GM18873 (cell line): ENCODE measurements around the gene KIAA1549.
"Not testable (repeated sequence)": the region's sequence is repeated elsewhere in the genome, so short reads cannot be mapped to it uniquely, and the experiment has no call there.

Experiments used
- ATAC-seq: cut with Tn5 transposase; IDR thresholded peaks from one replicate; pipeline ENCODE4 v1.9.1; 2021; ENCODE audit warnings: mild to moderate bottlenecking, moderate library complexity, moderate number of reproducible peaks; ENCODE audit not compliant: unreplicated experiment, low FRiP score

Gene KIAA1549

DNA sequence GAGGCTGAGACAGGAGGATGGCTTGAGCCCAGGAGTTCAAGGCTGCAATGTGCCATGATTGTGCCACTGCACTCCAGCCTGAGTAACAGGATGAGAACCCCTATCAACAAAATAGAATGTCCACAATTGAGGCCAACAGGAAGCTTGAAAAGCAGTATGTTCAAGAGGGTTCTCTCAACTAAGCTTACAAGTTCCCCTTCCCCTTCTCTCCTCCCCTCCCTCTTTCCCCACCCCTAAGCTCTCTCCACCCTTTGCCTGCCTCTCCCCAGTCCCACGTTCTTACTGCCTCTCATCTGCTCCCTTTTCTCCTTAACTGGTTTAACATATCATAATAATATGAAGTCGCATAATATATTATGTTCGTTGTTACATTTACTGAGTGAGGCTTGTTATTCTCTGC, 35.4 kb downstream of the KIAA1549 start:
- no peak for ATAC-seq

DNA sequence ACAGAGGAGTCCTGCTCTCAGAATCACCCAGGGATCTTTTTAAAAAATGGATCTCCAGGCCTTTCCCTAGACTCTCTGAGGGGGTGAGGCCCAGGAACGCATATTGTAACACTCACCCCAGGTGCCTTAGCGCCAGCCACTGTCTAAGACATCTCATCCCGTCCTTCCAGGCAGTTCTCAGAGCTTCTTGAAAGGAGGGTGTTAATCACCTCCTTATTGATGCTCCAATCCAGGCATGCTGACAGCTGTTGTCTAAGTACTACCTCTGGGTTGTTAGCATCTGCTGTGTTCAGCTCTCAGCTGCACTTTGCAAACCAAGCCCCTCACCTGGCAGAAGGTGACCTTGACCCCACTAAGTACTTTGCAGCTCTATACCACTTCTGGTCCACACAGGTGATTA, 36.0 kb downstream of the KIAA1549 start:
- no peak for ATAC-seq

DNA sequence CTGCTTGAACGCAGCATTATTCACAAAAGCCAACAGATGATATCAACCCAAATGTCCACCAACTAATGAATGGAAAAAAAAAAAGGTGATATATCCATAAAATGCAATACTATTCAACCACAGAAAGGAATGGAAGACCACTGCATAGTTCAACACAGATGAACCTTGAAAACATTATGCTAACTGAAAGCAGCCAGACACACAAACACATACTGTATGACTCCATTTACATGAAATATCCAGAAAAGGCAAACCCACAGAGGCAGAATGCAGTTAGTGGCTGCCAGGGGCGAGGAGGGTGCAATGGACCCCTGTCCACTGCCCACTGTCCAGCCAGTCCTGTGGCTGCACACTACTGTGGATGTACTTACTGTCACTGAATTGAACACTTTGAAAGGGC, 36.6 kb downstream of the KIAA1549 start:
- ATAC-seq: no peak

DNA sequence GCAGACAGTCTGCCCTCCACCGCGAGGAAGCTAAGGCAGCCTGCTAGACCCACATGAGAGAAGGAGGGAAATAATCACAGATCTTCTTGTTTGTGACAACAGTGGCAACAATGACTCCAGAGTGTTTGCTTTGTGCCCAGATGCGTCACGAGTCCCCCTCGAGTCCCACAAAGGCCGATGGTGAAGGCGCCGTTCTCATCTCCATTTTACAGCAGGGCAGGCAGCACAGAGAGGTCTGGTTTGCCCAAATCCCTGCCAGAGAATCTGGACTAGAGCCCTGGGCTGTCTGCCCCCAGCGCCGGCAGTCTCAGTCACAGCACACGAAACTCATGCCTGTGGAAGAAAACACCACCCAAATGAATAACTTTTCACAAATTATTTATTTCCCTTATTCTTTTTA, 38.1 kb downstream of the KIAA1549 start:
- ATAC-seq: no peak

DNA sequence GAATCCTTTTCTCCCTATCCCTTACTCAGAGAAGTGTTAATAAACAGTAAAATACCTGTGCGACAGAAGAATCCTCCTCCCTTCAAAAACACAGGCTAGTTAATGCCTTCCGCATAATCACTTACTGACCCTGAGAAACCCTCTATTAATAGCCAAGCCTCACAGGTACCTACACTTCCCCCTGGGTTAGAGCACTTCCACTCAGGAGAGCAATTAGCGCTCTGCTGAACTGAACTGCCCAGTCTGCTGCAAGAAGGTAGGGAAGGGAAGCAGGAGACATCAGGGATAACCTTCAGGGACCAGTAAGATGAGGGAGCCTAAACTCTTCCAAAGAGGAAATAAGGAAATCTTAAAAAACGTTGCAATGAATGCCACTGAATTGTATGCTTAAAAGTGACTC, 39.6 kb downstream of the KIAA1549 start:
- ATAC-seq: no peak

DNA sequence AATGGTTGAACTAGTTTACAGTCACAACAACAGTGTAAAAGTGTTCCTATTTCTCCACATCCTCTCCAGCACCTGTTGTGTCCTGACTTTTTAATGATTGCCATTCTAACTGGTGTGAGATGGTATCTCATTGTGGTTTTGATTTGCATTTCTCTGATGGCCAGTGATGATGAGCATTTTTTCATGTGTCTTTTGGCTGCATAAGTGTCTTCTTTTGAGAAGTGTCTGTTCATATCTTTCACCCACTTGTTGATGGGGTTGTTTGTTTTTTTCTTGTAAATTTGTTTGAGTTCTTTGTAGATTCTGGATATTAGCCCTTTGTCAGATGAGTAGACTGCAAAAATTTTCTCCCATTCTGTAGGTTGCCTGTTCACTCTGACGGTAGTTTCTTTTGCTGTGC, 40.6 kb downstream of the KIAA1549 start:
- ATAC-seq: not testable (repeated sequence)

DNA sequence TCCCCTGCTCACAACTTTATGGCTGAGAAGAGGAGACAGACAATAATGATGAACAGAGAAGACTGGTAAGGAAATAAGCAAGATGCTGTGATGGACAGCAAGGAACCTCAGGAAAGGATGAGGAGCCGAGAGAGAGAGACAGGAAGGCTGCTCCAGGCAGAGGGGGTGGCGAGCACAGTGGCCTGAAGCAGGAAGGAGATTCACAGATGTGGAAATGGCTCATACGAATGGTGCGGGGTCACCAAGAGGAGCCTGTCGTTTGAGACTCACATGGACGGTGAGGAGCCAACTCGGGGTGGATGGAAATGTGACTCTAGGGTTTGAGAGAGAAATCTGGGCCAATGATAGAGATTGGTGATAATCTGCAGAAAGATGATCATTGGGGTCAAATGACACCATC, 43.7 kb downstream of the KIAA1549 start:
- no peak for ATAC-seq

DNA sequence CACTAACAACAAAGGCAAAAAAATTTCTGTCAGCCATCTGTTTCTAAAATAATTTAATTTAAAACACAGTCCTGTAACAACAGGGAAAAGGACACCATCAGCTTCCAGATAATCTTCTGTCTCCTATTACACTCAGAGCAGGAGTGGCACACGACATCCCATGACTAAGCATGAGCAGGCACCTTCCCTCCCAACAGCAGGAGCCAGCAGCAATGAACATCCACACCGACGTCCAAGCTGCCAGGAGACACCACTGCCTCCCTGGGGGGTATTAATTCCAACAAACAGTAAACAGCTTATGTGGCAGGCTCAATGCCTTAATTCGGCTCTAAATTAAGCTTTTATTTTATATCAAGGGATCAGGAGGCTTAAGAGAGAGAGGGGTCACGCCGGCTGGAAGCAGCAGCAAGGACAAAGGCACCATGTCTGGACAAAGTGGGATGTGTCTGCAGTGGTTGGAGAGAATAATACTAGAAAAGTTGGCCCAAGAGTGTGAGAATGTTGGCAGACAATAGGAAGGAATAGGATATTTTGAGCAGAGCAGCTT, 45.7 kb downstream of the KIAA1549 start:
- ATAC-seq: no peak

DNA sequence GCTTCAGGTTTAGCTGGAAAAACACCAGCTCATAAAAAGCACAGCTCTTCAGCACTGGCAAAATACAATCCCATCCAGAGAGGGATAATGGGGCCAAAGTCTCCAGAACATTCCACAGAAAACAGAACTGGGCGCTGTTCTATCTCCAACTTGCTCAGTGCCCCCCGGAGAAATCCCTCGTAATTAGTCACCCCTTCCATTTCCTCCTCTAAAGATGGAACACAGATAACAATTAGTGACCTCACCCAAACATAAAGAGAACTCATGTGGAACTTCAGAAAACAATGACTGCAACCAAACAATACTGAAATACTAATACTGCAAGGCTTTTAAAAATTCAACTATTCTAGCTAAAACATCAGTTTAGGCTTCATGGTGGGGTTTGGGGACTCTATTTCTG, 46.3 kb downstream of the KIAA1549 start:
- no peak for ATAC-seq

DNA sequence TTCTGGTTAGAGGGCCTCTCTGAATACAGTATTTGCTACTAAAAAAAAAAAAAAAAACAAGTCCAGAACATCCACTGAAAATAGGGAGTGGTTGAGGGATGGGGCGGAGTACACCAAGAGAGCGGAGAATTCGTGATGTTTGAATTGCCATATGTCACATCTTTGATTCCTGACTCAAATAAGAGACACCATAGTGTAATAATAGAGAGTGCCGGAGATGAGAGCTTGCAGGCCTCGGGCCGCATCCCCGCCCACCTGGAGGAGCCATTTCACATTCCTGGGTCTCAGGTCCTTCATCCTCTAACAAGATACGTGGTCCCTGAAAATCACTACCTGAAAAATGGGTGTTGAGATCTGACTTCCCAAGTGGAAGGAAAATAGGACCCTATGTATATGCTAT, 46.8 kb downstream of the KIAA1549 start:
- ATAC-seq: no peak

DNA sequence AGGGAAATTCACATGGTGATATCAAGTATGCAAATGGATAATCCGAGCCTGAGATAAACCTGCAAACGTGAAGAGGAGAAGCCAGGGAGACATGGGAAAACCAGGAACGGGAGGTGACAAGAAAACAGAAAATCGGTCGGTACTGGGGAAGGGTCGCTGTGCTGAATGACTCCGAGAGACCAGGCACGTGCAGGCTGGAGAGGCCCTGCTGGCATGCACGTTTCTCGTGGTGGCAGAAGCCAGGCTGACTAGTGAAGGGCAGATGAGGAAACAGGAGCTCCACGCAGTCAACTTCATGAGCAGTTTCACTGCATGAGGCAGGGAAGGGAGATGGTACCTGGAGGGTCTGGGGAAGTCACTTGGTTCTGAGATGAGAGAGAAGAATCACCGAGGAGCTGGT, 48.3 kb downstream of the KIAA1549 start:
- ATAC-seq: no peak

DNA sequence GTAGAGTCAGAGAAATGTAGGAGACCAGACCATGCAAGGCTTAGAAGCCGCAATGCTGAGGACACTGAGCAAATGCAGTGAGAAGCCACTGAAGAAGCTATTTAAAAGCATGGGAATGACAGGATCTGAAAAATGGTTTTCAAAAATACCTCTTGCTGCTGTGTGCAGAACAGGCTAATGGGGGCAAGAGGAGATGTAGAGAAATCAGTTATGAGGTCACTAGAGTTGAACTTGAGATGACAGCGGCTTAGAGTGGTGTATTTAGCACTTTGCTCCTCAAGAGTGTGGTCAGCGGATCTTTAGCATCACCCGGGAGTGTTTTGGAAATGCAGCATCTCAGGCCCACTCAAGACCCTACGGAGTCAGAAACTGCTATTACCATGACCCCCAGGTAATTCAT, 48.8 kb downstream of the KIAA1549 start:
- no peak for ATAC-seq

DNA sequence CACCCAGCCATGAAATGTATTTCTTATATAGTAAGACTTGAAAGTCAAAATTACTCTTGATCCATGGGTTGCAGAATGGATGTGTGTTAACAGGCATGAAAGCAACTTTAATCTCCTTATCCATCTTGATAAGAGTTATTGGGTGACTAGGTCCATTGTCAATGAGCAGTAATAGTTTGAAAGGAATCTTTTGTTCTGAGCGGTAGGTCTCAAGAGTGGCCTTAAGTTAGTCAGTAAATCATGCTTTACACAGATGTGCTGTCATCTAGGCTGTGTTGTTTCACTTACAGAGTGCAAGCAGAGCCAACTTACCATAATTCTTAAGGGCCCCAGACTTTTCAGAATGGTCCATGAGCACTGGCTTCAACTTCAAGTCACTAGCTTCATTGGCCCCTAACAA, 51.2 kb downstream of the KIAA1549 start:
- ATAC-seq: no peak

DNA sequence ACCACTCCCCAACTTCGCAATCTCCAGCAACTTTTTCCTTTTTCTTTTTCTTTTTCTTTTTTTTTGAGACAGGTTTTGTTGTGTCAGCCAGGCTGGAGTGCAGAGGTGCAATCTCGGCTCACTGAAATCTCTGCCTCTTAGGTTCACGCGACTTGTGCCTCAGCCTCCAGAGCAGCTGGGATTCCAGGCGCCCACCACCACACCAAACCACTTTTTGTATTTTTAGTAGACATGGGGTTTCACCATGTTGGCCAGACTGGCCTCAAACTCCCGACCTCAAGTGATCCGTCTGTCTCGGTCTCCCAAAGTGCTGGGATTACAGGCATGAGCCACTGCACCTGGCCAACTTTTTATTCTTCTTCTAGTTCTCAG, 55.0 kb downstream of the KIAA1549 start:
- ATAC-seq: no peak

DNA sequence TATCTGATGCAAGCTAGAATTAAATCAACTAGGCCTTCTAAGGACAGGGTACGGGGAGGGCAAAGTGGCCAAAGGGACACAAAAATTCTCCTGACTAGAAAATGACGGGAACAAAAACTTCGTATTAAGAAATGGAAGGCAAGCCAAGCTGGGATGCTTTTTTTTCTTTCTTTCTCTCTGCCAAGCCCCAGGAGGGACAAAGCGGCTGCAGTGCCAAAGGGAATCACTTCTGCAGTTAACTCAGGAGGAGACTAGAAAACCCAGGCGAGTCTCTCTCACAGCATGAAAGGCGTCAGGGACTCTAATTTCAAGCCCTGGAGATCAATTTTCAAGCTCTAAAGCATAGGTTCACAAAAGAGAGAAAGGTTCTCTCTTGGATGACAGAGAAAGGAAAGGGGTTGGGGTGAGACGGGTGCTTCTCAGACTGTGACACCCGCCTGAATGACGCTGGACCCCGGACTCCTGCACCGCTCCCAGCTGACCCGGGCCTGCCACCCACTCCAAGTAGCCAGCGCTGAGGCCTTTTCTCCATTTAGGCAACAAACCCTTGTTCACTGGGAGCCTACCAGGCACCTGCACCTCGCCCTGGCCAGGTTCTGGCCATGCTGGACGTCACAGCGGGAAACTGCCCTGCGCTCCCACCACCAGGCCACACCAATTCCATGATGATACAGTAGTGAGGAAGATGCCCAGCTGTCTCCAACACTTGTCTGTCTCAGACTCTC, 56.5 kb downstream of the KIAA1549 start:
- no peak for ATAC-seq

DNA sequence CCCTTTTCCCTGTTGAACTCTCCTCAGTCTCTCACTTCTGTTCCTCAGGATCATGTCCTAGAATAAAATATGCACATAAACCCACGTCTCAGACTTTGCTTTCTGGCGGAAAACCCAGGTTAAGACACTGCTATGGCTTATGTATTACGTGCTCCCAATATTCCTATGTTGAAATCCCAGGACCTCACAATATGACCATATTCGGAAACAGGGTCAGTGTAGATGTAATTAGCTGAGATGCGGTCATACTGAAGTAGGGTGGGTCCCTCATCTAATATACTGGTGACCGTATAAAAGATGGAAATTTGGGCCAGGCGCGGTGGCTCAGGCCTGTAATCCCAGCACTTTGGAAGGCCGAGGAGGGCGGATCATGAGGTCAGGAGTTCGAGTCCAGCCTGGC, 59.9 kb downstream of the KIAA1549 start:
- ATAC-seq: no peak

DNA sequence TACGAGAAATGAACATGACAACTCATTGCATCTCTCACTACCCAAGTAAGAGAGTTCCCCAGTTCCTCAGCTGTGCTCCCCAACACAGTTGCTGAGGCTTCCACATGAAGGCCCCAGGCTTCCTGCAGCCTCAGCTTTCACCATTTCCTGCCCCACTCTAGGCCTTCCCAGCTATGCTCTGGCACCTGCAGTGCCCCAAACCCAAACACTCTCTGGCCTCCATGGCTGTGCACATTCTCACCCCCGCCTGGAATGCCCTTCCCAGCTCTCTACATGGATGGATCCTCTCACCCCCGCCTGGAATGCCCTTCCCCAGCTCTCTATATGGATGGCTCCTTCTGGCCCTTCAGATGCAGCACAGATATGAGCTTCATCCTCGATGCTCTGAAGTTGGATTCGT, 61.3 kb downstream of the KIAA1549 start:
- ATAC-seq: no peak

DNA sequence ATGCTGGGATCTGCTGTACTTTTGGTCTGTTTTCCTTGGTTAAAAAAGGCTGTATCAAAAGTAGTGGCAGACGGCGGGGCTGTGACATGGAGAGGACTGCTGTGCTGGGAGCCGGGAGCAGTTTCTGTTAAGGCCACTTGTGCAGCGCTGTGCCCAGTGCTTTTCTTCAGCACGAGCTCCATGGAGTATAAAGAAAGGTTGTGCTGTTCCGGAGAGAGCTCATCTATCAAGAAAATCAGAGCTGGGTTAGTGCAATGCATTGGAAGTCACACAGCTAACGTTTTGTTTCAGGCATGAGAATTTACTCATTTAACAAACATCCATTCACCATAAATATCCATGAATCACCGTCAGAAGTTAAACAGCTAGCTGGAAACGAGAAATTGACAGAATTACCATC, 62.0 kb downstream of the KIAA1549 start:
- ATAC-seq: no peak

DNA sequence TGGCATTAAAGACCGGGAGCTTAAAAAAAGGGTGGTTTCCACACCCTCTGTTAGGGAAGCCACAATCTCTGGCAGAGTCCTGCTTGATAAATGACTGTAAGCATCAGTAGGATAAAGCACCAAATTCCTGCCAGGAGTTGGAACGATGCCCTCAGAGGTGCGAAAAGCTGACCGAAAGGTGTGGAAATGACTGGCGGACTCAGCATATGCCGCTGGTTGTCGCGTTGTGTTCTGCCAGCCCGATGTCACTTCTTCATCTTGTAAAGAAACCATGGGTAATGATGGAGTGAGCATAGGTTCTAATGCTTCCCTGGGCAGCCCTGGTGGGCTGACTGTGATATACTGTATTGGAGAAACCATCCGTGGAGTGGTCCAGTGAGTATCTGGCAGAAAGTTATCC, 62.4 kb downstream of the KIAA1549 start:
- no peak for ATAC-seq

DNA sequence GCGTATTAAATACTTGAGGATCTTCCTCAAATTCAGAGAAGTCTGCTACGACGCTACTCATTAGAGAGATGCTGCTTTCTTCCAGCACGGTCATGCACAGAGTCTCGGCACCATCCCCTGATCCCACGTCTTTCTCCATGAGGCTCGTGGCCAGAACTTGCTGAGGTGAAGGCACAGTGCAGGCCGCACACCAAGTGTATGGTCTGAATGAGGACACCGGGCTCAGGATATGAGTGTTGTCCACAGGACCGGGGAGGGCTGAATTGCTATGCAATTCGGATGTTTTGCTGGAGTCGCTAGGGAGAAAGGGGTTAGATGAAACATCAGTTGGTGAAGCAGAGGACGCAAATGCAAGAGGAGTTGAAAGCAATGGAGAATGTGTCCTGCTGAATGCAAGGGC, 63.0 kb downstream of the KIAA1549 start:
- no peak for ATAC-seq

DNA sequence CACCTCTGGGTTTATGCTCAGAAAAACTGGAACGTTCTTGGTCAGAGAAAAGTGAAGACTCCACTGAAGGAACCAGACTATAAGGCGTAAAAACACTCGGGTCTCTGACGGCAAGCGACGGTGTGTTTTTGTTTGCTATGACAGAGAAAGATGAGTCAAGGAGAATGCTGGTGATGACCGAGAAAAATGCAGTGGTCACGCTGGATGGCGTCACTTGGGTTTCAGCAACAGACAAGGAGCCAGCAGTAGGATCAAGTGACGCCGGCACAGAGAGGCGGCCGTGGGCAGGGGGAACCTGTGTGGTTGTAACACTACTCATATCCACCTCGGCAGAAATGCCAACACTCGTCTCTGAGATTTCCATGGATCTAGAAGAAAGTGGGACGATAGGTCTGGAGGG, 63.4 kb downstream of the KIAA1549 start:
- ATAC-seq: no peak

DNA sequence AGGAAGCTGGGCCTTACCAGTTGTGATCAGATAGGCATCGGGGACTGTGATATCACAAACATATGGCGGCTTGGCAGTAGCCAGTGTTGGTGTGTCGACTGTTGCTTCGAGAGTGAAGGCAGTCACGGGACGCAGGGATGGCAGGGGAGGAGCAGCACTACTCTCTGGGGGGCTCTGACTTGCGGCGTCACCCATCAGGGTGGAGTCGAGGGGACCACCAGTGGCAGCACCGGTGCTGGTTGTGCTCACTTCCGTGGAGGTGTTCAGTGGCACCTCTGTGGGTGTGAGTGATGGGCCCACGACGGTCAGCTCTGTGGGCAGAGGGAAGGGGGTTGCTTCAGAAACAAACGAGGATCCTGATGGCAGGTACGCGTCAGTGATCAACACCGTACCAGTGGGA, 64.5 kb downstream of the KIAA1549 start:
- no peak for ATAC-seq

DNA sequence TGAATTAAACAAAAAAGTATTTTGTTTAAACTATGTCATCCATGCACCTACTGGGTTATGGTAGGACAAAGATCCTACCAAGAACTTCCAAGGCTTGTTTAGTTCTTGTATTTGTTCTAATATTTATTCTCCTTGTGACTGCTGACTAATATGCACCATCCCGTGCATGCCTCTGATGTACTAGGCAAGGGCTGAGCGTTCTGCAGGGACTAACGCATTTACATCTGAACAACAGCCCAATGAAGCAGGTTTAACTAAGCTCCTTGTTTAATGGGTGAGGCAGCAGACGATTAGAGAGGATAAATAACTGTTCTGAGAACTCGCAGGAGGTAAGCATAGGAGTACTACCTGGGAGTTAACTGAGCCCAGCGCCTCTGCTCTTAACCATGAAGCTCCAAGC, 64.9 kb downstream of the KIAA1549 start:
- no peak for ATAC-seq
